Activated CD4-positive, alpha-beta memory T cell treated with anti-CD3 and anti-CD28 coated beads for 36 hours (primary cell): ENCODE measurements around the gene SLC8A1. TPM values are rescaled to one million over a fixed set of nuclear protein-coding genes. Genes with fewer than 3 reads are reported as not detected.

Experiments used
- CTCF ChIA-PET: fragments of 350-600 bp; sonication (Branson Sonifier 250); formaldehyde crosslinking; loops from one replicate; lab custom pipeline; 2021; ENCODE audit warnings: antibody characterized with exemption, inconsistent platforms; lab: Charles Lee
- POLR2A ChIA-PET: fragments of 350-600 bp; sonication (Branson Sonifier 250); formaldehyde crosslinking; loops from one replicate; lab custom pipeline; 2021; ENCODE audit warnings: antibody characterized with exemption; lab: Charles Lee
- DNase-seq: peaks from one replicate; pipeline ENCODE4 v3.0.0-alpha.2; 2020
- H3K27ac Mint-ChIP-seq: one replicate; pipeline ENCODE4 v1.8.0; 2021; ENCODE audit warnings: mixed read lengths
- H3K27me3 Mint-ChIP-seq: one replicate; pipeline ENCODE4 v1.8.0; 2021; ENCODE audit warnings: mixed read lengths
- H3K36me3 Mint-ChIP-seq: one replicate; pipeline ENCODE4 v1.8.0; 2021; ENCODE audit warnings: mixed read lengths
- H3K4me1 Mint-ChIP-seq: one replicate; pipeline ENCODE4 v1.8.0; 2021; ENCODE audit warnings: low read depth, mixed read lengths
- H3K4me3 Mint-ChIP-seq: one replicate; pipeline ENCODE4 v1.8.0; 2021; ENCODE audit warnings: mild to moderate bottlenecking, mixed read lengths
- H3K9me3 Mint-ChIP-seq: one replicate; pipeline ENCODE4 v1.8.0; 2021; ENCODE audit warnings: mixed read lengths
- intact Hi-C: fragments of 100-400 bp; cut with micrococcal nuclease; formaldehyde crosslinking; loops from one replicate; pipeline ENCODE4 v1.15.1; 2023
- total RNA-seq, 2 experiments: library from RNA; stranded (reverse); gene quantifications; one replicate each; pipeline ENCODE4 v1.2.3, GENCODE V29; 2021

Gene SLC8A1
- total RNA-seq, 2 experiments from 2014 or later, result 0.12 to 0.19 TPM

DNA sequence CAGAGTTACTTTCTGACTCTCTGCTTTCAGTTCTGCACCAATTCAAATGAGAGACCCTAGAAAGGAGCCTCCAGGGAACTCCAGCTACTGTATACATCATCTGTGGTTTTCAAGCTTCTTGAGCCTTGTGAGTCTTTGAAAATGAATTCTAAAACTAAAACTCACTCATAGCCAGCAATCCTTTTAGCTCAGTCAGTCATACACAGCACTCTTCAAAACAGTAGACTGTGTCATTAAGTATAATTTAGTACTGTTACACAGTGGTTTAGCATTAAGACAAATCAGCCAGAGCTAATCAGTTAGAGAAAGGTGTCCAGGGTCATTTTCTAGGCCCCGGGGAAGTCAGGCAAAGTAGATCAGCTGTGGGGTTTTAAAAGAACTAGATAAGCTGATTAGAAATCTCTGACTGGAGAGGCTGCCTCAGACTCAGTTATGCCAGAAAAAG, 350.7 kb downstream of the SLC8A1 start:
- Mint-ChIP-seq H3K4me3 (no peak overlapping the region), H3K4me1 (no peaks in the 10 kb centered on the region), H3K27ac (no peak overlapping the region), H3K9me3 (no peaks in the 10 kb centered on the region), H3K27me3 (no peaks in the 10 kb centered on the region), H3K36me3 (no peaks in the 10 kb centered on the region)
- ChIA-PET CTCF (interaction anchor here (0.6 kb wide), 1 partner anchor 1909 kb away, joined by 3 read pairs; no protein-coding TSS in a partner anchor), POLR2A (no interaction called here)
- DNase-seq, result no peak
- intact Hi-C loops, result no loop called here

GRCh38 chr2:40100676-40101075, 351.2 kb downstream of the SLC8A1 start:
- Mint-ChIP-seq H3K4me1 (no peaks in the 10 kb centered on the region), H3K27ac (no peak overlapping the region), H3K27me3 (no peaks in the 10 kb centered on the region), H3K9me3 (no peaks in the 10 kb centered on the region), H3K36me3 (no peaks in the 10 kb centered on the region), H3K4me3 (no peak overlapping the region)
- ChIA-PET POLR2A (no interaction called here), CTCF (interaction anchor here (0.6 kb wide), 1 partner anchor 1909 kb away, joined by 3 read pairs; no protein-coding TSS in a partner anchor)
- intact Hi-C loops, result no loop called here
- no peak for DNase-seq

DNA sequence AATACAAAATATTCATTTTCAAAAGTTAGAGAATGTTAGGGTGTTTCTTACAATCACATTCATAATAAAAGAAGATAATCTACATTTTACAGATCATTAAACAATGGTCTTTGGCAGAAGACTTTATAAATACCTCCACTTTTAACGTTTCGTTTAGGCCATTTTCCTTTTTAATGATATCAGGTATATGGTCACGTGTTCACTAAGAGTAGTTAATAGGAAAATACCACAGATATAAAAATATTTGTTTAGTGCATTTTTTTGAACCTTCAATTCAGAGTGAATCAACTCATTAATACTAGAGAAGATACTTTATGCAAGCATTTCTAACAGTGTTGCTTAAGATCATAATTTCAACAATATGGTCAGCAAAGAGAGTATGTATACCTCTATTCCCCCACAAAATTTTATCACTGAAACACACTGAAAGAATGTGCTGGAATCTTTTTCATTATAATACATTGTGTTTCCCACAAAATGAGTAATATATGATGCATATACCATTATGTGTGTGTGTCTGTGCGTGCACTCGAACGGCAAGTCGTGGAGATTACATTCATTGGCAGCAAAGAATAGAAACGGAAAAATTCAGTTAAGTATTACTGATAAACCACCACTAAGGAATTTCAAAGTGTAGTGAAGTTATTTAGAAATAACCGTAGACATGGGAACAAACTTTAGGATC, 353.0 kb downstream of the SLC8A1 start:
- DNase-seq, result no peak
- POLR2A ChIA-PET, result no interaction called here
- CTCF ChIA-PET, result no interaction called here
- no peaks in the 10 kb centered on the region for H3K27me3 Mint-ChIP-seq
- H3K36me3 Mint-ChIP-seq, result no peaks in the 10 kb centered on the region
- no peaks in the 10 kb centered on the region for H3K9me3 Mint-ChIP-seq
- intact Hi-C loops, result no loop called here
- H3K4me1 Mint-ChIP-seq, result no peaks in the 10 kb centered on the region
- no peak overlapping the region for H3K4me3 Mint-ChIP-seq
- no peak overlapping the region for H3K27ac Mint-ChIP-seq

DNA sequence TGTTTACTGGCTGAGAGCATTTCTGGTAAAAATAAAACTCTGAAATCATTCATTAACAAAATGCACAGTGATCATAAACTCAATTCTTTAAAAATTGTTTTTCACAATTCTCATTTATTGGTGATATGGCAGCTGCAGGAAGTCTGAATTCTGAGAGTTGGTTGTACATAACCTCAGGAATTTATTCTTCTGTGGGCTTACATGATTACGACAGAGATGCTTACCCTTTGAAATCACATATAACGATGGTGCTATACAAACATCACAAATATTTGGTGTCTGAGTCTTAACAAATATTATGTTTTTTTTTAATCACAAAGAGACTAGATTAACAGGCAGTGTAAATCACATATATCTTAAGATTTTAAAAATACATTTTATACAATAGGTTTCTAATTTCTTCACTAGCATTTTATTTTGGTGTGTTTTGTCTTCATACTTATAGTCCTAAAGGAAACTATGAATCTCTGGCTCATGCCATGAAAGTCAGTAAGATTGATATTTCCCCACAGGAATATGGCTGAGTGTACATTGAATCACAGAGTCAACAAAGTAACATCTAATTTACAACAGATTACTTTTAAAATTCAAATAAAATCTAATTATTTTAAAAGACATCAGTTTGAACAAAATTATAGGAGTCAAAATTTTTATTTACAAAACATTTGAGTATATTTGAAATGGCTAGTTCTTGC, 354.1 kb downstream of the SLC8A1 start:
- H3K4me3 Mint-ChIP-seq, result no peak overlapping the region
- intact Hi-C loops, result no loop called here
- no peaks in the 10 kb centered on the region for H3K9me3 Mint-ChIP-seq
- H3K36me3 Mint-ChIP-seq, result no peaks in the 10 kb centered on the region
- ChIA-PET POLR2A (no interaction called here), CTCF (no interaction called here)
- H3K27me3 Mint-ChIP-seq, result no peaks in the 10 kb centered on the region
- no peak for DNase-seq
- H3K4me1 Mint-ChIP-seq, result no peaks in the 10 kb centered on the region
- no peak overlapping the region for H3K27ac Mint-ChIP-seq

GRCh38 chr2:40096360-40096759, 355.5 kb downstream of the SLC8A1 start:
- no peaks in the 10 kb centered on the region for H3K27me3 Mint-ChIP-seq
- H3K36me3 Mint-ChIP-seq, result no peaks in the 10 kb centered on the region
- H3K4me3 Mint-ChIP-seq, result no peak overlapping the region
- no peak overlapping the region for H3K27ac Mint-ChIP-seq
- CTCF ChIA-PET, result no interaction called here
- POLR2A ChIA-PET, result no interaction called here
- H3K4me1 Mint-ChIP-seq, result no peaks in the 10 kb centered on the region
- intact Hi-C loops, result no loop called here
- no peak for DNase-seq
- no peaks in the 10 kb centered on the region for H3K9me3 Mint-ChIP-seq

- Mint-ChIP-seq H3K27ac (no peak overlapping the region), H3K36me3 (no peaks in the 10 kb centered on the region), H3K27me3 (no peaks in the 10 kb centered on the region), H3K9me3 (no peaks in the 10 kb centered on the region), H3K4me1 (no peaks in the 10 kb centered on the region), H3K4me3 (no peak overlapping the region)
- DNase-seq, result no peak
- ChIA-PET CTCF (no interaction called here), POLR2A (no interaction called here)
- intact Hi-C loops, result no loop called here
Observed at GRCh38 chr2:40095000-40095399, 356.9 kb downstream of the SLC8A1 start.

DNA sequence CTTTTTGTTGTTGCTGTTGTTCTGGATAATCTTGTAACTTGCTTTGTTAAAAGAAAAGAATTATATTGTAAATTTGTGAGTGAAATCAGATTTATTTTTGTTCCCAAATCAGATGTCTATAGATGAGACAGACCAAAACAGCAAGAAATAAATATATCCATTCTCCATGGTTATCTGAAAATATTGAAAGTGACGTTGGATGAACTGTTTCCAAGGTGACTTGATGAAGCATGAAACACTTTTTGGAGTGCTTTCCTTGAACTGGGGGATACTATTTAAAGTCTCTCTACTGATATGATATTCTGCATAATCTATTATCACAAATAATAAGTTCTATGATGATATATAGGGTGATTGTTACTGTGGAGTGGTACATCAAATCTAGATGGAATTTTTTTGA, 357.4 kb downstream of the SLC8A1 start:
- no peak for DNase-seq
- Mint-ChIP-seq H3K9me3 (no peaks in the 10 kb centered on the region), H3K27ac (no peak overlapping the region), H3K4me1 (no peaks in the 10 kb centered on the region), H3K27me3 (no peaks in the 10 kb centered on the region), H3K4me3 (no peak overlapping the region), H3K36me3 (no peaks in the 10 kb centered on the region)
- intact Hi-C loops, result no loop called here
- POLR2A ChIA-PET, result no interaction called here
- CTCF ChIA-PET, result no interaction called here

- Mint-ChIP-seq H3K4me3 (no peak overlapping the region), H3K27me3 (no peaks in the 10 kb centered on the region), H3K9me3 (no peaks in the 10 kb centered on the region), H3K27ac (no peak overlapping the region), H3K4me1 (no peaks in the 10 kb centered on the region), H3K36me3 (no peaks in the 10 kb centered on the region)
- no peak for DNase-seq
- intact Hi-C loops, result no loop called here
- ChIA-PET POLR2A (no interaction called here), CTCF (no interaction called here)
Observed at GRCh38 chr2:40093021-40093675, 358.7 kb downstream of the SLC8A1 start.

GRCh38 chr2:40090044-40090443, 361.8 kb downstream of the SLC8A1 start:
- ChIA-PET CTCF (no interaction called here), POLR2A (no interaction called here)
- H3K36me3 Mint-ChIP-seq, result no peaks in the 10 kb centered on the region
- no peak for DNase-seq
- no peak overlapping the region for H3K4me3 Mint-ChIP-seq
- no peaks in the 10 kb centered on the region for H3K27me3 Mint-ChIP-seq
- no peaks in the 10 kb centered on the region for H3K4me1 Mint-ChIP-seq
- H3K9me3 Mint-ChIP-seq, result no peaks in the 10 kb centered on the region
- intact Hi-C loops, result no loop called here
- no peak overlapping the region for H3K27ac Mint-ChIP-seq

DNA sequence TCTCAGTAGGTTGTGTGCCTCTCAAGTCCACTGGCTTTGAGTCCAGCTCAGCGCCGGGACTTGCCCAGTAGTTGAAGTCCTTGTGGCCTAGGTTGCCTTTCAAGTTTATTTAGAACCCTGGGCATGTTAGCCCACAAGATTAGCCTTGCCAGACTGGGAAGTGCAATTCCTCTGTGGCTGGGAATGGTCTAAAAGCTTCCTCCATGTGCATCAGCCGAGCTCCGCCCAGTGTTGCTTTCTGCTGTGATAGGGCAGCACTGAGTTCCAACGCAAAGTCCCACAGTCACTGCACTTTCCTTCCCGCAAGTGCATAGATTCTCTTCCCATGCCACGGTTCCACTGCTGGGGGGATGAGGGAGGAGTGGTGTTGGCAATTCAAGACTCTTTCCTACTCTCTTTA, 364.0 kb downstream of the SLC8A1 start:
- POLR2A ChIA-PET, result no interaction called here

DNA sequence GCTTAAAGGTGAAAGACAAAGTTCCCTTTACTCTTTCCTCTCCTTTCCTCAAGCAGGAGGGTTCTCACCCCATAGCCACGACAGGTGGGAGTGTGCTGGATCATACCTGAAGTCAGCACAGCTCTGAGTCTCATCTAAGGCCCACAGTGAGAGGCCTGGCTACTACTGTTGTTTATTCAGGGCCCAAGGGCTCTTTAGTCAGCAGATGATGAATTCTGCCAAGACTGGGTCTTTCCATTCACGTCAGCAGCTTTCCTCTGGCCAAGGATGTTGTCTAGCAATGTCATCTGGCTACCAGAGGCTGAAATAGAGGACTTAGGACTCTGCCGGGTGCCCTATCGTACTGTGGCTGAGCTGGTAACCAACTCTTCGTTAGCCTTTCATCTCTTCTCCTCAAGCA, 364.5 kb downstream of the SLC8A1 start:
- Mint-ChIP-seq H3K9me3 (no peaks in the 10 kb centered on the region), H3K4me1 (no peaks in the 10 kb centered on the region), H3K4me3 (no peak overlapping the region), H3K36me3 (no peaks in the 10 kb centered on the region), H3K27me3 (no peaks in the 10 kb centered on the region), H3K27ac (no peak overlapping the region)
- CTCF ChIA-PET, result no interaction called here
- DNase-seq, result no peak
- intact Hi-C loops, result no loop called here
- POLR2A ChIA-PET, result no interaction called here

More for the DNA sequence above, 364.0 kb downstream of the SLC8A1 start:
- intact Hi-C loops, result no loop called here
- Mint-ChIP-seq H3K27ac (no peak overlapping the region), H3K36me3 (no peaks in the 10 kb centered on the region), H3K27me3 (no peaks in the 10 kb centered on the region), H3K4me1 (no peaks in the 10 kb centered on the region), H3K4me3 (no peak overlapping the region), H3K9me3 (no peaks in the 10 kb centered on the region)
- no peak for DNase-seq
- CTCF ChIA-PET, result no interaction called here

GRCh38 chr2:40085786-40086185, 366.1 kb downstream of the SLC8A1 start:
- CTCF ChIA-PET, result no interaction called here
- POLR2A ChIA-PET, result no interaction called here
- H3K9me3 Mint-ChIP-seq, result peaks cover 2% of the 10 kb centered on the region

More at GRCh38 chr2:40085786-40086185, 366.1 kb downstream of the SLC8A1 start:
- Mint-ChIP-seq H3K27ac (no peak overlapping the region), H3K4me1 (no peaks in the 10 kb centered on the region), H3K27me3 (no peaks in the 10 kb centered on the region), H3K4me3 (no peak overlapping the region), H3K36me3 (no peaks in the 10 kb centered on the region)
- DNase-seq, result no peak
- intact Hi-C loops, result no loop called here
